NCI-H345 treated with DMSO at 0.1 percent for 48 hours (cell line): ENCODE results near the gene GSTM5.
"Not testable (repeated sequence)": the region's sequence is repeated elsewhere in the genome, so short reads cannot be mapped to it uniquely, and the experiment has no call there.

Source experiments
- DNase-seq: peaks from one replicate; lab custom pipeline; 2025; ENCODE audit not compliant: unreplicated experiment; lab: John Stamatoyannopoulos, UW

The GSTM5 gene

GRCh38 chr1:109760581-109761226 is 48.7 kb downstream of the GSTM5 start:
- DNase-seq: no peak

- DNase-seq: no peak
These were observed 49.4 kb downstream of the GSTM5 start for GRCh38 chr1:109761227-109762038.

- DNase-seq: no peak
These were observed 50.1 kb downstream of the GSTM5 start for GRCh38 chr1:109762039-109762585.

GRCh38 chr1:109762821-109763645 is 51.0 kb downstream of the GSTM5 start:
- no peak for DNase-seq

- DNase-seq: no peak
These were observed 51.8 kb downstream of the GSTM5 start, which contains the start of gene EPS8L3 for GRCh38 chr1:109763646-109764415. TSS of gene EPS8L3 (minus strand) at chr1:109763923. CDS start at chr1:109761749, 2,174 bp downstream.

- no peak for DNase-seq
These were observed 52.8 kb downstream of the GSTM5 start for GRCh38 chr1:109764561-109765482.

- no peak for DNase-seq
These were observed 53.4 kb downstream of the GSTM5 start for GRCh38 chr1:109765483-109765815.

- no peak for DNase-seq
These were observed 54.0 kb downstream of the GSTM5 start for GRCh38 chr1:109765896-109766615.

- DNase-seq: not testable (repeated sequence)
These were observed 55.1 kb downstream of the GSTM5 start for GRCh38 chr1:109766991-109767636.
